Panc1 (cell line): ENCODE results near the gene CA10. TPM values are rescaled to one million over a fixed set of nuclear protein-coding genes. Genes with fewer than 3 reads are reported as not detected.

Experiments
- ATAC-seq: fragments of 200-7000 bp; cut with Tn5 transposase; 2 replicates; pipeline ENCODE4 v1.9.1; 2020; ENCODE audit warnings: mild to moderate bottlenecking, moderate library complexity
- BruUV-seq: library from RNA; stranded (reverse); fragments of 400-500 nt; replicated peaks from 2 replicates; lab custom pipeline; 2021; lab: Mats Ljungman, UMichigan
- CTCF ChIA-PET: fragments of 300-600 bp; sonication (Branson Sonifier 250); formaldehyde crosslinking; loops from one replicate; lab custom pipeline; 2022; ENCODE audit warnings: antibody characterized with exemption; lab: Charles Lee
- POLR2A ChIA-PET: fragments of 300-600 bp; sonication (Branson Sonifier 250); formaldehyde crosslinking; loops from one replicate; lab custom pipeline; 2022; ENCODE audit warnings: antibody characterized with exemption; lab: Charles Lee
- DNase-seq: peaks from one replicate; pipeline ENCODE4 v3.0.0-alpha.2; 2010; ENCODE audit warnings: low read depth, low spot score
- H3K27ac ChIP-seq: 2 replicates; pipeline ENCODE4 v1.5.1; 2011; ENCODE audit warnings: mild to moderate bottlenecking, low read length, inconsistent platforms
- H3K27me3 ChIP-seq: fragments of 200-500 bp; sonication (Bioruptor generic); 2 replicates; pipeline ENCODE4 v1.6.0; 2014; ENCODE audit warnings: low read length, inconsistent platforms; ENCODE audit not compliant: control insufficient read depth, insufficient read depth
- H3K36me3 ChIP-seq: fragments of 200-500 bp; sonication (Bioruptor generic); 2 replicates; pipeline ENCODE4 v1.5.1; 2014; ENCODE audit warnings: inconsistent platforms, mild to moderate bottlenecking, low read length, moderate library complexity; ENCODE audit not compliant: control insufficient read depth, insufficient read depth
- H3K4me1 ChIP-seq: 2 replicates; pipeline ENCODE4 v1.5.1; 2011; ENCODE audit warnings: inconsistent platforms, mild to moderate bottlenecking, low read length, moderate library complexity; ENCODE audit not compliant: control insufficient read depth, insufficient read depth
- H3K4me3 ChIP-seq, 2 experiments: 2 replicates each; pipeline ENCODE4 v1.5.1; 2011 to 2012; ENCODE audit warnings: low read depth in 2 of 2, low read length in 2 of 2, mild to moderate bottlenecking in 2 of 2, inconsistent platforms in 1 of 2, moderate library complexity in 1 of 2
- H3K9me3 ChIP-seq: fragments of 200-500 bp; sonication (Bioruptor generic); 2 replicates; pipeline ENCODE4 v1.5.1; 2014; ENCODE audit warnings: low read depth, mild to moderate bottlenecking, inconsistent platforms, low read length, moderate library complexity; ENCODE audit not compliant: control insufficient read depth, insufficient read depth
- POLR2AphosphoS5 ChIP-seq: IDR thresholded peaks from 2 replicates; pipeline ENCODE4 v1.6.1; 2012; ENCODE audit warnings: mild to moderate bottlenecking, low read depth, low read length, moderate library complexity
- SIN3A ChIP-seq: IDR thresholded peaks from 2 replicates; pipeline ENCODE4 v1.6.1; 2012; ENCODE audit warnings: low read depth, mild to moderate bottlenecking, low read length, moderate library complexity, borderline replicate concordance; ENCODE audit not compliant: insufficient read depth
- TCF7L2 ChIP-seq: IDR thresholded peaks from 2 replicates; pipeline ENCODE4 v1.6.1; 2011; ENCODE audit warnings: mild to moderate bottlenecking, low read depth, low read length, inconsistent platforms
- in situ Hi-C: cut with HindIII; loops from 2 replicates; pipeline ENCODE4 v1.10.0; 2016; ENCODE audit warnings: low sequenced_read_pairs, low pct_unique_long_range_greater_than_20kb
- intact Hi-C: fragments of 100-400 bp; cut with micrococcal nuclease; formaldehyde crosslinking; loops from one replicate; pipeline ENCODE4 v1.10.0; 2022; ENCODE audit not compliant: unreplicated experiment
- total RNA-seq: library from RNA; stranded (reverse); gene quantifications from one replicate; pipeline ENCODE4 v1.2.1, GENCODE V29; 2021; ENCODE audit not compliant: unreplicated experiment
- TF ChIP-seq, protein P1 (sequence below), 2 experiments: IDR thresholded peaks; 2 replicates each; pipeline ENCODE4 v1.6.1; 2011 to 2012; ENCODE audit warnings: low read depth in 2 of 2, control low read depth in 1 of 2, low read length in 1 of 2, mild to moderate bottlenecking in 1 of 2, moderate library complexity in 1 of 2; ENCODE audit not compliant: insufficient read depth in 1 of 2
- TF ChIP-seq, protein P2 (sequence below): fragments of 450-650 bp; IDR thresholded peaks from 2 replicates; pipeline ENCODE4 v1.5.1; 2017; ENCODE audit warnings: mild to moderate bottlenecking

Gene CA10
- total RNA-seq, 1 experiment from 2014 or later = not detected

GRCh38 chr17:52064791-52065211, 93.7 kb downstream of the CA10 start:
- no peaks in the 10 kb centered on the region for H3K36me3 ChIP-seq
- in situ Hi-C loops (no loop called here), intact Hi-C loops (no loop called here)
- no TSS peak for BruUV-seq
- POLR2A ChIA-PET = no interaction called here
- TF ChIP-seq TCF7L2 (no peak), SIN3A (no peak), POLR2AphosphoS5 (no peak)
- TF ChIP-seq, protein P1, sequence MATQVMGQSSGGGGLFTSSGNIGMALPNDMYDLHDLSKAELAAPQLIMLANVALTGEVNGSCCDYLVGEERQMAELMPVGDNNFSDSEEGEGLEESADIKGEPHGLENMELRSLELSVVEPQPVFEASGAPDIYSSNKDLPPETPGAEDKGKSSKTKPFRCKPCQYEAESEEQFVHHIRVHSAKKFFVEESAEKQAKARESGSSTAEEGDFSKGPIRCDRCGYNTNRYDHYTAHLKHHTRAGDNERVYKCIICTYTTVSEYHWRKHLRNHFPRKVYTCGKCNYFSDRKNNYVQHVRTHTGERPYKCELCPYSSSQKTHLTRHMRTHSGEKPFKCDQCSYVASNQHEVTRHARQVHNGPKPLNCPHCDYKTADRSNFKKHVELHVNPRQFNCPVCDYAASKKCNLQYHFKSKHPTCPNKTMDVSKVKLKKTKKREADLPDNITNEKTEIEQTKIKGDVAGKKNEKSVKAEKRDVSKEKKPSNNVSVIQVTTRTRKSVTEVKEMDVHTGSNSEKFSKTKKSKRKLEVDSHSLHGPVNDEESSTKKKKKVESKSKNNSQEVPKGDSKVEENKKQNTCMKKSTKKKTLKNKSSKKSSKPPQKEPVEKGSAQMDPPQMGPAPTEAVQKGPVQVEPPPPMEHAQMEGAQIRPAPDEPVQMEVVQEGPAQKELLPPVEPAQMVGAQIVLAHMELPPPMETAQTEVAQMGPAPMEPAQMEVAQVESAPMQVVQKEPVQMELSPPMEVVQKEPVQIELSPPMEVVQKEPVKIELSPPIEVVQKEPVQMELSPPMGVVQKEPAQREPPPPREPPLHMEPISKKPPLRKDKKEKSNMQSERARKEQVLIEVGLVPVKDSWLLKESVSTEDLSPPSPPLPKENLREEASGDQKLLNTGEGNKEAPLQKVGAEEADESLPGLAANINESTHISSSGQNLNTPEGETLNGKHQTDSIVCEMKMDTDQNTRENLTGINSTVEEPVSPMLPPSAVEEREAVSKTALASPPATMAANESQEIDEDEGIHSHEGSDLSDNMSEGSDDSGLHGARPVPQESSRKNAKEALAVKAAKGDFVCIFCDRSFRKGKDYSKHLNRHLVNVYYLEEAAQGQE (IDR thresholded peaks at IDR 0.05; ENCODE audit: insufficient read depth in 1 of 2, low read depth in 2 of 2, low read length in 1 of 2) = no peak
- TF ChIP-seq, protein P2, sequence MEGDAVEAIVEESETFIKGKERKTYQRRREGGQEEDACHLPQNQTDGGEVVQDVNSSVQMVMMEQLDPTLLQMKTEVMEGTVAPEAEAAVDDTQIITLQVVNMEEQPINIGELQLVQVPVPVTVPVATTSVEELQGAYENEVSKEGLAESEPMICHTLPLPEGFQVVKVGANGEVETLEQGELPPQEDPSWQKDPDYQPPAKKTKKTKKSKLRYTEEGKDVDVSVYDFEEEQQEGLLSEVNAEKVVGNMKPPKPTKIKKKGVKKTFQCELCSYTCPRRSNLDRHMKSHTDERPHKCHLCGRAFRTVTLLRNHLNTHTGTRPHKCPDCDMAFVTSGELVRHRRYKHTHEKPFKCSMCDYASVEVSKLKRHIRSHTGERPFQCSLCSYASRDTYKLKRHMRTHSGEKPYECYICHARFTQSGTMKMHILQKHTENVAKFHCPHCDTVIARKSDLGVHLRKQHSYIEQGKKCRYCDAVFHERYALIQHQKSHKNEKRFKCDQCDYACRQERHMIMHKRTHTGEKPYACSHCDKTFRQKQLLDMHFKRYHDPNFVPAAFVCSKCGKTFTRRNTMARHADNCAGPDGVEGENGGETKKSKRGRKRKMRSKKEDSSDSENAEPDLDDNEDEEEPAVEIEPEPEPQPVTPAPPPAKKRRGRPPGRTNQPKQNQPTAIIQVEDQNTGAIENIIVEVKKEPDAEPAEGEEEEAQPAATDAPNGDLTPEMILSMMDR = no peak
- ATAC-seq = no peak
- no peak for DNase-seq
- H3K4me3 ChIP-seq = no peak overlapping the region
- no peaks in the 10 kb centered on the region for H3K27me3 ChIP-seq
- H3K4me1 ChIP-seq = no peaks in the 10 kb centered on the region
- CTCF ChIA-PET = no interaction called here
- H3K9me3 ChIP-seq = no peaks in the 10 kb centered on the region
- H3K27ac ChIP-seq = no peak overlapping the region

- Histone ChIP-seq H3K4me3 (no peak overlapping the region), H3K4me1 (no peaks in the 10 kb centered on the region), H3K9me3 (no peaks in the 10 kb centered on the region), H3K27me3 (no peaks in the 10 kb centered on the region), H3K27ac (no peak overlapping the region), H3K36me3 (no peaks in the 10 kb centered on the region)
- DNase-seq (no peak), ATAC-seq (no peak)
- CTCF ChIA-PET = no interaction called here
- no peak for TF ChIP-seq SIN3A
- no peak for TF ChIP-seq TCF7L2
- no peak for TF ChIP-seq POLR2AphosphoS5
- TF ChIP-seq, protein P2 = no peak
- TF ChIP-seq, protein P1 (IDR thresholded peaks at IDR 0.05; ENCODE audit: insufficient read depth in 1 of 2, low read depth in 2 of 2, low read length in 1 of 2) = no peak
- intact Hi-C loops = no loop called here
- in situ Hi-C loops = no loop called here
- POLR2A ChIA-PET = no interaction called here
- no TSS peak for BruUV-seq
These were observed 109.0 kb downstream of the CA10 start for GRCh38 chr17:52049496-52049895.
